ENCODE measurements around the gene PDE4D. TPM values are rescaled to one million over a fixed set of nuclear protein-coding genes. Genes with fewer than 3 reads are reported as not detected.

Gene PDE4D
- total and polyA plus RNA-seq, 2 experiments from 2014 or later, result 21.9 to 54.2 TPM

DNA sequence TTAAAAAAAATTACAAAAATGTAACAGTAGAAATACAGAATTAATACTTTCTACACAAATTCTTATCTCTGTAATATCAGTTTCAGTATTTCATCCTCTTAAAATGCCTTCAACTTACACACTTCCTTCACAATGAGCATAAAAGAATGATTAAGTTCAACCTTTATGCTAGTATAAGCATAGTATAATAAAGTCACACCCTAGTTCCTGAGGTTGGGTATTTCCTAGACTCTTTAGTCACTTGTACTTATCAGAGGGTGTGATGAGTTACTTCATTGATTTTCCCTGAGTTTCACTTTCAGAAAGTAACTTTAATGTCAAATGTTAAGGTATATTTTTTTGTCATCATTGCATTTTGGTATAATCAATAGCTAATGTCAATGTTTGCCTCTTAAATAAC lies 302.4 kb downstream of the PDE4D start:
- H3K27me3 ChIP-seq, result no peaks in the 10 kb centered on the region
- TF ChIP-seq, protein P1, sequence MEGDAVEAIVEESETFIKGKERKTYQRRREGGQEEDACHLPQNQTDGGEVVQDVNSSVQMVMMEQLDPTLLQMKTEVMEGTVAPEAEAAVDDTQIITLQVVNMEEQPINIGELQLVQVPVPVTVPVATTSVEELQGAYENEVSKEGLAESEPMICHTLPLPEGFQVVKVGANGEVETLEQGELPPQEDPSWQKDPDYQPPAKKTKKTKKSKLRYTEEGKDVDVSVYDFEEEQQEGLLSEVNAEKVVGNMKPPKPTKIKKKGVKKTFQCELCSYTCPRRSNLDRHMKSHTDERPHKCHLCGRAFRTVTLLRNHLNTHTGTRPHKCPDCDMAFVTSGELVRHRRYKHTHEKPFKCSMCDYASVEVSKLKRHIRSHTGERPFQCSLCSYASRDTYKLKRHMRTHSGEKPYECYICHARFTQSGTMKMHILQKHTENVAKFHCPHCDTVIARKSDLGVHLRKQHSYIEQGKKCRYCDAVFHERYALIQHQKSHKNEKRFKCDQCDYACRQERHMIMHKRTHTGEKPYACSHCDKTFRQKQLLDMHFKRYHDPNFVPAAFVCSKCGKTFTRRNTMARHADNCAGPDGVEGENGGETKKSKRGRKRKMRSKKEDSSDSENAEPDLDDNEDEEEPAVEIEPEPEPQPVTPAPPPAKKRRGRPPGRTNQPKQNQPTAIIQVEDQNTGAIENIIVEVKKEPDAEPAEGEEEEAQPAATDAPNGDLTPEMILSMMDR (IDR thresholded peaks at IDR 0.05; ENCODE audit: low read depth, low read length), result no peak
- H3K27ac ChIP-seq, result no peak overlapping the region
- DNase-seq (ENCODE audit: low read depth in 1 of 2, low spot score in 1 of 2), result no peak
- peaks cover 20% of the 10 kb centered on the region for H3K4me1 ChIP-seq (ENCODE audit: low read depth)
- H3K36me3 ChIP-seq, result no peaks in the 10 kb centered on the region
- no peak overlapping the region for H3K4me3 ChIP-seq
- no peaks in the 10 kb centered on the region for H3K9me3 ChIP-seq (ENCODE audit: low read depth)

- Histone ChIP-seq H3K4me3 (no peak overlapping the region), H3K36me3 (no peaks in the 10 kb centered on the region), H3K27ac (no peak overlapping the region), H3K4me1 (ENCODE audit: low read depth) (peaks cover 20% of the 10 kb centered on the region), H3K27me3 (no peaks in the 10 kb centered on the region), H3K9me3 (ENCODE audit: low read depth) (no peaks in the 10 kb centered on the region)
- TF ChIP-seq, protein P1 (IDR thresholded peaks at IDR 0.05; ENCODE audit: low read depth, low read length), result no peak
- DNase-seq (ENCODE audit: low read depth in 1 of 2, low spot score in 1 of 2), result peak in 1 of 2 donors; percentile 35
Measured at GRCh38 chr5:59588922-59589321, 304.6 kb downstream of the PDE4D start.

DNA sequence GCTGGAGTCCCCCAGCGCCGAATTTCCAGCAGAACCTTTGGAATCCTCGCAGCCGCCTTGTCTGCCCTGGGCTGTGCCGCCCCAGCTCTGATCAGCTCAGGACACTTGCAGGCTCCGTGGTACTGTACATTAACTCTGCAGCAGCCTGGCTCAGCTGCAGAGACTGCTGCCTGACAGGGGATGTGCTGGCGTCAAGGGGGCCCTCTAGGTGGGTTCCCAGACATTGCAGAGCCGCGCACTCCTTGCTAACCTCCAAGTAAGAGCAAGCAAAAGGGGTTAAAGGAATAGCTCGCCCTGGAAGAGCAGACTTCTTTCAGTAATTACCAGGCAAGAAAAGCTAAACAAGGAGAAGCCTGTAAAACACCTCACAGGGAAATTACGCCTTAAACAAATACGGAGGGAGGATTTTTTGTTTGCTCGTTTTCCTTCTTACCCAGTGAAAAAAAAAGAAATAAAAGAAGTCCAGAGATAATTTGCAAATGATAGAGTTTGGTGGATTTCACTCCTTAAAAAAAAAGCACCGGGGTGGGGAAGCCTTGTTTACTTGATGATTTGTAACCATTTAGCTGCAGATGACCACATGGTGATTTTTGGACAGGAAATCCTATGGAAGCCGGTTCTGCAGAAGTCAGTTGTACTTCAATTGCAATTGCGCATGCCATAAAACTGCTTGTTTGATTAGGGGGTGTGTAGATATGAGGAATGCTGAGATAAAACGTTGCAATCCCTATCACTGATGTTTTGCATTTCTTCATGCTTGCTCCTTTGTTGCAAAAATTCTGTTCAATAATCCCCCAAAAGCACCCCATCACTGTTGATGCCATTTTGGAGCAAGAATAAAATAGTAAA lies 305.8 kb downstream of the PDE4D start:
- H3K27me3 ChIP-seq, result no peaks in the 10 kb centered on the region
- DNase-seq (ENCODE audit: low read depth in 1 of 2, low spot score in 1 of 2), result peak; percentile 87 to 91
- H3K9me3 ChIP-seq (ENCODE audit: low read depth), result no peaks in the 10 kb centered on the region
- no peaks in the 10 kb centered on the region for H3K36me3 ChIP-seq
- H3K4me3 ChIP-seq, result peak overlapping the region; percentile 22
- TF ChIP-seq, protein P1 (IDR thresholded peaks at IDR 0.05; ENCODE audit: low read depth, low read length), result peak; percentile 44
- H3K4me1 ChIP-seq (ENCODE audit: low read depth), result peaks cover 20% of the 10 kb centered on the region
- H3K27ac ChIP-seq, result no peak overlapping the region

DNA sequence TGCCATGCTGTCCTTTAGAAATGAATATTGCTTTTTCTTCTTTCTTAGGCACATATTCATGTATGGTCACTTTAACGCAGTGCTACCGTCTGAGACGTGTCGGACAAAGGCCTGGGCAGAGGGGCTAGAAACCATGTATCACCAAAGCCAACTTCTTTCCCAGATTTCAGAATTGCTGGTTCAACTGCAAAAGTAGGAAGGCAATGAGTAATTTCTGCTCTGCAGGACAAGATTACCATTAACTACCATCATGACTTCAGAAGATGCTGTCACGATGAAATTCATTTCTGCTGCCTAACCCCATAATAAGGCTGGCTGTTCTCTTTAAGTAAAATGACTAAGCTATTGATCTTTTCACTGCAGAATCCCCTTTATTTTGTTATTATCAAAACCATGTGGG lies 306.7 kb downstream of the PDE4D start:
- H3K4me1 ChIP-seq (ENCODE audit: low read depth), result peaks cover 14% of the 10 kb centered on the region
- H3K36me3 ChIP-seq, result no peaks in the 10 kb centered on the region
- H3K4me3 ChIP-seq, result peak overlapping the region; percentile 22
- no peaks in the 10 kb centered on the region for H3K27me3 ChIP-seq
- TF ChIP-seq, protein P1 (IDR thresholded peaks at IDR 0.05; ENCODE audit: low read depth, low read length), result no peak
- no peak overlapping the region for H3K27ac ChIP-seq
- no peak for DNase-seq (ENCODE audit: low read depth in 1 of 2, low spot score in 1 of 2)
- no peaks in the 10 kb centered on the region for H3K9me3 ChIP-seq (ENCODE audit: low read depth)

GRCh38 chr5:59584858-59585846 lies 308.4 kb downstream of the PDE4D start:
- Histone ChIP-seq H3K9me3 (ENCODE audit: low read depth) (no peaks in the 10 kb centered on the region), H3K4me3 (no peak overlapping the region), H3K36me3 (no peaks in the 10 kb centered on the region), H3K27ac (no peak overlapping the region), H3K27me3 (no peaks in the 10 kb centered on the region), H3K4me1 (ENCODE audit: low read depth) (peaks cover 12% of the 10 kb centered on the region)
- TF ChIP-seq, protein P1 (IDR thresholded peaks at IDR 0.05; ENCODE audit: low read depth, low read length), result no peak
- no peak for DNase-seq (ENCODE audit: low read depth in 1 of 2, low spot score in 1 of 2)

All from cardiac muscle cell (in vitro differentiated cells and primary cell).